ENCODE results near the gene PACRG. TPM values are rescaled to one million over a fixed set of nuclear protein-coding genes. Genes with fewer than 3 reads are reported as not detected.

The PACRG gene
- total RNA-seq, 1 donor from 2014 or later: under 0.01 TPM

DNA sequence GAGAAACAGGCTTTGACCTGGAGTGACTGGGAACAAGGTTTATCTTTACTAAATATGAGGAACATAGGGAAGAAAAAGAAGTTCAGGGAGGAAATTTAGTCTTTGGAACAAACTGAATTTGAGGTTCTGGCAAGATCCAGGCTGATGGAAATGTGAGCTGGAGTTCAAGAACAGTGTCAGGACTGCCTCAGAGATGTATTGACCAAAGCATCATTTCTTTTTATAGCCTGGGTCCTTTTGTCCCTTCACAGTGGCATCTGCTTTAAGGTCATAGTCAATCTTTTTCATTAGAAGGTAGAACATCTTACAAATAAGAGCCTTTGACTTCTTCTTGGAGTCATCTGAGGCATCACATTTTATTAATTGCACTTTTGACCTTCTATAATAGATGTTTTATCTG lies 360.2 kb downstream of the PACRG start:
- TF ChIP-seq, protein P1, sequence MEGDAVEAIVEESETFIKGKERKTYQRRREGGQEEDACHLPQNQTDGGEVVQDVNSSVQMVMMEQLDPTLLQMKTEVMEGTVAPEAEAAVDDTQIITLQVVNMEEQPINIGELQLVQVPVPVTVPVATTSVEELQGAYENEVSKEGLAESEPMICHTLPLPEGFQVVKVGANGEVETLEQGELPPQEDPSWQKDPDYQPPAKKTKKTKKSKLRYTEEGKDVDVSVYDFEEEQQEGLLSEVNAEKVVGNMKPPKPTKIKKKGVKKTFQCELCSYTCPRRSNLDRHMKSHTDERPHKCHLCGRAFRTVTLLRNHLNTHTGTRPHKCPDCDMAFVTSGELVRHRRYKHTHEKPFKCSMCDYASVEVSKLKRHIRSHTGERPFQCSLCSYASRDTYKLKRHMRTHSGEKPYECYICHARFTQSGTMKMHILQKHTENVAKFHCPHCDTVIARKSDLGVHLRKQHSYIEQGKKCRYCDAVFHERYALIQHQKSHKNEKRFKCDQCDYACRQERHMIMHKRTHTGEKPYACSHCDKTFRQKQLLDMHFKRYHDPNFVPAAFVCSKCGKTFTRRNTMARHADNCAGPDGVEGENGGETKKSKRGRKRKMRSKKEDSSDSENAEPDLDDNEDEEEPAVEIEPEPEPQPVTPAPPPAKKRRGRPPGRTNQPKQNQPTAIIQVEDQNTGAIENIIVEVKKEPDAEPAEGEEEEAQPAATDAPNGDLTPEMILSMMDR (IDR thresholded peaks at IDR 0.05; ENCODE audit: insufficient read depth, low read length, severe bottlenecking): no peak
- DNase-seq (ENCODE audit: low read depth) (no peak), FAIRE-seq (no peak)
- Histone ChIP-seq H3K36me3 (ENCODE audit: control insufficient read depth, insufficient read depth, low read length) (no peaks in the 10 kb centered on the region), H3K4me3 (ENCODE audit: low read depth, low read length) (no peak overlapping the region), H3K27me3 (ENCODE audit: control insufficient read depth, insufficient read depth, low read length) (no peaks in the 10 kb centered on the region)

DNA sequence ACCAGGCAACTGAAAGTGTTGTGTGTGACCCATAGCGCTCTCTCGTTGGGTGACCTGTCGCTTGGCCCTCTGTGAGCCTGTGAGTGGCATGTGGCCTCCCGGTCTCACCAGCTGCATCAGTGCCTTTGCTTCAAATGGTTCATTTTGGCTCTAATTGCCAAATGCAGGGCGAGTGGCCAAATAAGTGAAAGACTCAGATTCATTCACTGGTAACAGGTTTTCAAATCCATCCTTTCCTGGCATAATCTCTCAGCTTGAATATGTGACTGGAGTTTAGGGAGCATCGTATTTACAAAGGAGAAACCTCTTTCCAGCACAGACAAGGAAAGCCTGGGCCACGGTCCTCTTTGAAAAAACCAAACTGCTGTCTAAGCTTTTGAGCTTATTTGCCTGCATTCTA lies 365.1 kb downstream of the PACRG start:
- TF ChIP-seq, protein P1 (IDR thresholded peaks at IDR 0.05; ENCODE audit: insufficient read depth, low read length, severe bottlenecking): no peak
- no peaks in the 10 kb centered on the region for H3K27me3 ChIP-seq (ENCODE audit: control insufficient read depth, insufficient read depth, low read length)
- DNase-seq (ENCODE audit: low read depth) (no peak), FAIRE-seq (no peak)
- H3K4me3 ChIP-seq (ENCODE audit: low read depth, low read length): no peak overlapping the region
- no peaks in the 10 kb centered on the region for H3K36me3 ChIP-seq (ENCODE audit: control insufficient read depth, insufficient read depth, low read length)

DNA sequence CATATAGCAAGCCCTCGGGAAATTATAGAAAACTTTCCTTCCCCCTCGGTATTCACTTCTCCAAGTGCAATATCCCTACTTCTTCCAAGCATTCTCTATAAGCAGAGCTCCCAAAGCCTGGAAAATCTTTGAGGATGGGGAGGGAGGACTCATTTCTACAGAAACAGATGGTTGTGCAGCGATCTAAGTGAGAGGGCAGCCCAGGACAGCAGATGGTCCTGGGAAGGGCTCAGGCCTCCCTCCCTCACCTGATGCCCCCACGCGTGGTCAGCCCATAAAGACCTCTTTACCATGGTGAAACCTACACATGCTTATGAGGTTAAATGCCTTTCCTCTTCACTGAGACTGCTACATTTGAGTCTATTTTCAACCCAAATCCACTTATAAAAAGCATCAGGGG lies 367.1 kb downstream of the PACRG start:
- FAIRE-seq (no peak), DNase-seq (ENCODE audit: low read depth) (no peak)
- H3K27me3 ChIP-seq (ENCODE audit: control insufficient read depth, insufficient read depth, low read length): no peaks in the 10 kb centered on the region
- TF ChIP-seq, protein P1 (IDR thresholded peaks at IDR 0.05; ENCODE audit: insufficient read depth, low read length, severe bottlenecking): no peak
- H3K36me3 ChIP-seq (ENCODE audit: control insufficient read depth, insufficient read depth, low read length): no peaks in the 10 kb centered on the region
- no peak overlapping the region for H3K4me3 ChIP-seq (ENCODE audit: low read depth, low read length)

DNA sequence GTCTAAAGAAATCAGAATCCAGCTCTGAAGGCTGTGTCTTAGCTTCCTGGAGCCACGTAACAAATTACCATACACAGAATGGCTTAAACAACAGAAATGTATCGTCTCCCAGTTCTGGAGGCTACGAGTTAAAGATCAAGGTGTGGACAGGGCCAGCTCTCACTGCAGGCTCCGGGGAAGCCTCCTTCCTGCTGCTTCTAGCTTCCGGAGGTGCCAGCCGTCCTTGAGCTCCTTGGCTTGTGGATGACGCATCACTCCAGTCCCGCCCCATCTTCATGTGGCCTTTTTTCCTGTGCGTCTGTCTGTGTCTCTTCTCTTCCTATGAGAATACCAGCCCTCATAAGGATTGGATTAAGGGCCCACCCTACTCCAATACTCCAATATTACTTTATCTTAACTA lies 367.6 kb downstream of the PACRG start:
- H3K4me3 ChIP-seq (ENCODE audit: low read depth, low read length): no peak overlapping the region
- TF ChIP-seq, protein P1 (IDR thresholded peaks at IDR 0.05; ENCODE audit: insufficient read depth, low read length, severe bottlenecking): no peak
- DNase-seq (ENCODE audit: low read depth) (no peak), FAIRE-seq (no peak)
- H3K27me3 ChIP-seq (ENCODE audit: control insufficient read depth, insufficient read depth, low read length): no peaks in the 10 kb centered on the region
- no peaks in the 10 kb centered on the region for H3K36me3 ChIP-seq (ENCODE audit: control insufficient read depth, insufficient read depth, low read length)

DNA sequence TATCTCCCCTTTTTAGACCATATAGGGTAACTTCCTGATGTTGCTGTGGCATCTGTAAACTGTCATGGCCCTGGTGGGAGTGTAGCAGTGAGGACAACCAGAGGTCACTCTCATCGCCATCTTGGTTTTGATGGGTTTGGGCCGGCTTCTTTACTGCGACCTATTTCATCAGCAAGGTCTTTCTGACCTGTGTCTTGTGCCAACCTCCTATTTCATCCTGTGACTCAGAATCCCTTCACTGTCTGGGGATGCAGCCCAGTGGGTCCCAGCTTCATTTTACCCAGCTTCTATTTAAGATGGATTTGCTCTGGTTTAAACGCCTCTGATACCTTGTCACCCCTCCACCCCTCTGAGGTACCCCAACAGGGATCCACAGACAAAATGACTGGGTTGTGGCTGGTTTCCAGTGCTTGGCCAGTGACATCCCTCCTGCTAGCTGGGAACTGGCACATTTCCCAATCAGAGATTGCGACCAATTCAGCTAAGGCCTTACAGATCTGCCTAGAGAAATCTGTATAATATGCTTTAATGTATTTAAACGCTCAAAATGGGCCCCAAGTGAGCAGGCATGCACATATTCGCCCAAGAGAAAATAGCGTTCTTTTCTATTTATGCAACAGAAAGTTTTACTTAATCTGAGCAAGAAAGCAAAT lies 371.2 kb downstream of the PACRG start:
- Histone ChIP-seq H3K4me3 (ENCODE audit: low read depth, low read length) (no peak overlapping the region), H3K36me3 (ENCODE audit: control insufficient read depth, insufficient read depth, low read length) (no peaks in the 10 kb centered on the region), H3K27me3 (ENCODE audit: control insufficient read depth, insufficient read depth, low read length) (no peaks in the 10 kb centered on the region)
- no peak for DNase-seq (ENCODE audit: low read depth)
- TF ChIP-seq, protein P1 (IDR thresholded peaks at IDR 0.05; ENCODE audit: insufficient read depth, low read length, severe bottlenecking): no peak
- FAIRE-seq: no peak

DNA sequence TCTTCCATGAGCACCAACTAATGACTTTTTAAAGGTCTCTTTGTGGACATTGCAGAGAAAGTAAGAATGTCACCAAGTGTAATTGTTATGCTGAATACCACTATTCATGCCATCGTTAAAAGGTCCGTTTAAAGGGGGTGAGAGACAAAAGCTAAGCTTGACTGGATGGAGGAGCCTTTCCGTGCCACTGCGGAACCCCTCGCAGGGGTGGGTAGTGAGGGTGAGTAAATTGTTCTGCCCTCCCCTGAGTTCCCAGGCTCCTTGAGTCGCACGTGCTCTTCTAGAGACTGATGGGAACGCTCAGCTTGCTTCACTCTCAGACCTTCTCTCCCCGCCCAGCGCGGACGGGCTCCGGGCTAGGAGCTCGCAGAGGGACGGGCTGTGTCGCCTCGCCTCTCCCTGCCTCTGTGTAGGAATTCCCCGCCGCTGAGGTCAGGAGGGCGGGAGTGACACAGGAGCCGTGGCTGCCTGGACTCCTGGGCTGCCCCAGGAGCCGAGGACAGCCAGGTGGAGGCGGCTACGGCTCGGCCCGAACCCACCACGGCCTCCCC lies 371.9 kb downstream of the PACRG start:
- FAIRE-seq: no peak
- TF ChIP-seq, protein P1 (IDR thresholded peaks at IDR 0.05; ENCODE audit: insufficient read depth, low read length, severe bottlenecking): no peak
- H3K27me3 ChIP-seq (ENCODE audit: control insufficient read depth, insufficient read depth, low read length): no peaks in the 10 kb centered on the region

More for the DNA sequence above, 371.9 kb downstream of the PACRG start:
- no peak for DNase-seq (ENCODE audit: low read depth)
- H3K36me3 ChIP-seq (ENCODE audit: control insufficient read depth, insufficient read depth, low read length): no peaks in the 10 kb centered on the region
- H3K4me3 ChIP-seq (ENCODE audit: low read depth, low read length): no peak overlapping the region
